Measurements from ENCODE around the gene FIBP.
"Not testable (repeated sequence)": the region's sequence is repeated elsewhere in the genome, so short reads cannot be mapped to it uniquely, and the experiment has no call there.

The FIBP gene

GRCh38 chr11:65912845-65913244 is 24.6 kb upstream of the FIBP start:
- no peak for DNase-seq

GRCh38 chr11:65911682-65912568 is 23.7 kb upstream of the FIBP start:
- no peak for DNase-seq

GRCh38 chr11:65907878-65908277 is 19.6 kb upstream of the FIBP start:
- DNase-seq = no peak

- no peak for DNase-seq
Measured at GRCh38 chr11:65906602-65907001, 18.3 kb upstream of the FIBP start.

GRCh38 chr11:65903715-65904114 is 15.4 kb upstream of the FIBP start:
- no peak for DNase-seq

GRCh38 chr11:65903068-65903481 is 14.8 kb upstream of the FIBP start:
- no peak for DNase-seq

- no peak for DNase-seq
Measured at GRCh38 chr11:65900899-65901180, 12.6 kb upstream of the FIBP start.

- DNase-seq = peak in 1 of 2 experiments; percentile 59
Measured at GRCh38 chr11:65900125-65900898, 12.0 kb upstream of the FIBP start, which contains the start of gene FOSL1. TSS of gene FOSL1 (minus strand) at chr11:65900388. CDS start at chr11:65900339, 49 bp downstream.

GRCh38 chr11:65899356-65900124 is 11.3 kb upstream of the FIBP start:
- no peak for DNase-seq

GRCh38 chr11:65898656-65899355 is 10.5 kb upstream of the FIBP start:
- DNase-seq = no peak

GRCh38 chr11:65897020-65897471 is 8.8 kb upstream of the FIBP start:
- no peak for DNase-seq

- no peak for DNase-seq
Measured at GRCh38 chr11:65896034-65896999, 8.0 kb upstream of the FIBP start.

- DNase-seq = no peak
Measured at GRCh38 chr11:65895482-65895981, 7.3 kb upstream of the FIBP start.

GRCh38 chr11:65894034-65894591 is 5.8 kb upstream of the FIBP start:
- no peak for DNase-seq

- no peak for DNase-seq
Measured at GRCh38 chr11:65892661-65893317, 4.5 kb upstream of the FIBP start.

- DNase-seq = not testable (repeated sequence)
Measured at GRCh38 chr11:65892137-65892540, 3.9 kb upstream of the FIBP start.

- no peak for DNase-seq
Measured at GRCh38 chr11:65891219-65892136, 3.2 kb upstream of the FIBP start.

GRCh38 chr11:65890324-65891218 is 2.3 kb upstream of the FIBP start, which contains the start of gene CCDC85B:
TSS of gene CCDC85B (plus strand) at chr11:65890673. CDS start at chr11:65890784, 111 bp downstream.
- peak; percentile 84 to 95 for DNase-seq
